GM12878 (cell line): ENCODE measurements around the gene GNGT2.
"Not testable (repeated sequence)": the region's sequence is repeated elsewhere in the genome, so short reads cannot be mapped to it uniquely, and the experiment has no call there.

Experiments used
- CBX5 ChIP-seq: sonication (generic); IDR thresholded peaks from 2 replicates; pipeline ENCODE4 v1.6.1; 2016; ENCODE audit warnings: low read depth, moderate library complexity, mild to moderate bottlenecking, inconsistent platforms
- CTCF ChIP-seq, 3 experiments: IDR thresholded peaks in 2 of 3; conservative IDR thresholded peaks in 1 of 3; 2 replicates each; pipeline ENCODE4 v1.5.1; 2011; ENCODE audit warnings: low read depth in 3 of 3, low read length in 3 of 3, mild to moderate bottlenecking in 3 of 3, control low read depth in 2 of 3, moderate library complexity in 2 of 3, inconsistent platforms in 1 of 3, mixed read lengths in 1 of 3; ENCODE audit not compliant: control insufficient read depth in 2 of 3, insufficient read depth in 1 of 3; ENCODE audit errors: extremely low read depth in 1 of 3
- EGR1 ChIP-seq, 2 experiments: IDR thresholded peaks; 1 replicate in 1 of 2; 2 replicates in 1 of 2; pipeline ENCODE4 v1.6.1; 2011 to 2012; ENCODE audit warnings: low read depth in 2 of 2, low read length in 2 of 2, borderline replicate concordance in 1 of 2, mild to moderate bottlenecking in 1 of 2, moderate library complexity in 1 of 2
- ESRRA ChIP-seq: IDR thresholded peaks from 2 replicates; pipeline ENCODE4 v1.6.1; 2012; ENCODE audit warnings: mild to moderate bottlenecking, low read length, improper control_type of control experiment
- HCFC1 ChIP-seq: fragments of 150-350 bp; IDR thresholded peaks from 2 replicates; pipeline ENCODE4 v1.6.1; 2014; ENCODE audit warnings: low read length
- MEF2A ChIP-seq: IDR thresholded peaks from 2 replicates; pipeline ENCODE4 v1.6.1; 2011; ENCODE audit warnings: low read depth, mild to moderate bottlenecking, low read length, moderate library complexity; ENCODE audit not compliant: insufficient read depth
- NFYA ChIP-seq: IDR thresholded peaks from 2 replicates; pipeline ENCODE4 v1.6.1; 2011; ENCODE audit warnings: low read depth, mild to moderate bottlenecking, low read length, improper control_type of control experiment, borderline replicate concordance
- POLR2A ChIP-seq: IDR thresholded peaks from 2 replicates; pipeline ENCODE4 v1.6.1; 2011; ENCODE audit warnings: low read depth, mild to moderate bottlenecking, low read length
- RAD21 ChIP-seq: IDR thresholded peaks from 2 replicates; pipeline ENCODE4 v1.6.1; 2011; ENCODE audit warnings: mild to moderate bottlenecking, low read depth, low read length, moderate library complexity; ENCODE audit not compliant: insufficient read depth
- RFX5 ChIP-seq: IDR thresholded peaks from 2 replicates; pipeline ENCODE4 v1.6.1; 2011; ENCODE audit warnings: low read depth, low read length, improper control_type of control experiment
- SRF ChIP-seq, 2 experiments: IDR thresholded peaks; 2 replicates each; pipeline ENCODE4 v1.6.1; 2011; ENCODE audit warnings: low read depth in 2 of 2, low read length in 2 of 2, mild to moderate bottlenecking in 1 of 2, moderate library complexity in 1 of 2
- ZNF207 ChIP-seq: fragments of 450-650 bp; IDR thresholded peaks from 2 replicates; pipeline ENCODE4 v1.6.1; 2014; ENCODE audit warnings: antibody characterized with exemption, mild to moderate bottlenecking, borderline replicate concordance
- TF ChIP-seq, protein P1 (sequence below): IDR thresholded peaks from 2 replicates; pipeline ENCODE4 v1.6.1; 2011; ENCODE audit warnings: low read depth, low read length, improper control_type of control experiment, borderline replicate concordance

GRCh38 chr17:49185381-49185780 lies 25.0 kb downstream of the GNGT2 start:
- TF ChIP-seq CTCF (IDR thresholded peaks at IDR 0.05 in 2 of 3, conservative IDR thresholded peaks at IDR 0.05 in 1 of 3; ENCODE audit: control insufficient read depth in 2 of 3, extremely low read depth in 1 of 3, insufficient read depth in 1 of 3, low read depth in 3 of 3, low read length in 3 of 3); ESRRA; RFX5; HCFC1; ZNF207; SRF (IDR thresholded peaks at IDR 0.05; ENCODE audit: low read depth in 2 of 2, low read length in 2 of 2); NFYA; MEF2A; RAD21; POLR2A; CBX5; EGR1 (IDR thresholded peaks at IDR 0.05; ENCODE audit: borderline replicate concordance in 1 of 2, low read depth in 2 of 2, low read length in 2 of 2): not testable (repeated sequence)
- TF ChIP-seq, protein P1, sequence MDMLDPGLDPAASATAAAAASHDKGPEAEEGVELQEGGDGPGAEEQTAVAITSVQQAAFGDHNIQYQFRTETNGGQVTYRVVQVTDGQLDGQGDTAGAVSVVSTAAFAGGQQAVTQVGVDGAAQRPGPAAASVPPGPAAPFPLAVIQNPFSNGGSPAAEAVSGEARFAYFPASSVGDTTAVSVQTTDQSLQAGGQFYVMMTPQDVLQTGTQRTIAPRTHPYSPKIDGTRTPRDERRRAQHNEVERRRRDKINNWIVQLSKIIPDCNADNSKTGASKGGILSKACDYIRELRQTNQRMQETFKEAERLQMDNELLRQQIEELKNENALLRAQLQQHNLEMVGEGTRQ: not testable (repeated sequence)
